HG03565 (cell line): ENCODE measurements around the gene CYP3A5.
A peak's percentile ranks its signal among the peaks of the same experiment; 100 is the strongest.

Source experiments
- ATAC-seq: cut with Tn5 transposase; IDR thresholded peaks from one replicate; pipeline ENCODE4 v1.9.1; 2021; ENCODE audit warnings: mild to moderate bottlenecking, moderate library complexity; ENCODE audit not compliant: unreplicated experiment

Gene CYP3A5

DNA sequence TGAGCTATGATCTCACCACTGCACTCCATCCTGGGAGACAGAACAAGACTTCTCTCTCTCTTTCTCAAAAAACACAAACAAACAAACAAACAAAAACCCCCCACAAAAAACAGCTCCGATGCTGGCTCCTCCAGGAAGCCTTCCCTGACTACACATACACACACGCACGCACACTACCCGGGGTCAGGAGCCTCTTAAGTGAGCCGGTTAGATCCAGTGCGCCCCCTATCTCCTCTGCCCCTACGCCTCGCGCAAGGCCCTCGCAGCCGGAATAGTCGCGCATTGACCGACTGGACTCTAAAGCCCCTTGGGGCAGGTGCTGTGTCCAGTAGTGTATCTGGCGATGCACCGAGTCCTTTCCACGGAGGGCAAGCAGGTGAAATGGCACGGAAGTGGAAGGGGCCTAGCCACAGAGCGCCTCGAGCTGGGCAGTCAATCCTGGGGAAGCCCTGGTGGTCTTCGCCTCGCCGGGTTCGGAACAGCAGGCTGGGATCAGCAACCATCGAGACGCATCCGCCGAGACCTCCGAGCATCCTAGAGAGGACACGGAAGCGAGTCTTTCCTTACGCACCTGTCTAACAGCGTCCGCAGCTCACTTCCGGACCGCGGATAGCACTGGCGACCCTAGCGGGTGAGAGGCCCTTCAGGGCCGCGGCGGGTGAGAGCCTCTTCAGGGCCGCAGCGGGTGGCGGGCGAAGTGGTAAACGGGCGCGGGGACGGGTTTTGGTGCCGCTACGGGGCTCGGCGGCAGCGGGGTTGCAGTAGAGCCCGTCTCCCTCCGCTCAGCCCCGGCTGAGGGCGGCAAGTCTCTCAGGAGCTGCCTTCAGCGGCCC, 63.2 kb downstream of the CYP3A5 start, which contains the start of gene ZSCAN25:
Gene ZSCAN25, plus strand, starts transcription at position 588 of the 833 bp plus-strand sequence. CDS start 2,661 bp downstream, outside the sequence.
- ATAC-seq: peak; percentile 84

DNA sequence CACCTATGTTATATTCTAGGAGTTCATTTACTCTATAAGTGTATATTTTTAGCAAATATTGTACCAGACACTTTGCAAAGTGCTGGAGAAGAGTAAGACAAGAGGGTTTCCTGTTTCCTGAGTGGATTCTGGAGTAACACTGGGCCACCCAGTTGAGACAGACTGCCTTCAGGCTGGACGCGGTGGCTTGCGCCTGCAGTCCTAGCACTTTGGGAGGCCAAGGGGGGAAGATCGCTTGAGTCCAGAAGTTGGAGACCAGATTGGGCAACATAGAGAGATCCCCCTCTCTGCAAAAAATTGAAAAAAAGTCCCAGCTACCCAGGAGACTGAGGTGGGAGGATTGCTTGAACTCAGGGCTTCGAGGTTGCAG, 63.8 kb downstream of the CYP3A5 start:
- no peak for ATAC-seq

DNA sequence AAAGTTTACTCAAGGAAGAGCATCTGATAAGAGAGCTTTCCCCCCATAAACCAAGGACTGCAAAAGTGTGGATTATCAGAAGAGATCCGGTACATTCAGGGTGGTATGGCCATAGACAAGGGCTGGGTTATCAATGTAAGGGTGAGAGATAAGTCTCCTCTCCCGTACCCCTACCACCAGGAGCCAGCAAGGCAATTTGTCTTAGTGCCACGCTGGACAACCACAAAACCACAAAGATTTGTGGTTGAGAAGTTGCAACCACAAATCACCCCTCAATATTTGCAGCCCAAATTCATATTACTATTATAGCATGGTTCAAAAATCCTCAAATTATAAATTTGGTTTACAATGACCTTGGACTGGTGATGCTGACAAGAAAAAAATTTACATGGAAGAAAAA, 65.3 kb downstream of the CYP3A5 start:
- ATAC-seq: no peak

DNA sequence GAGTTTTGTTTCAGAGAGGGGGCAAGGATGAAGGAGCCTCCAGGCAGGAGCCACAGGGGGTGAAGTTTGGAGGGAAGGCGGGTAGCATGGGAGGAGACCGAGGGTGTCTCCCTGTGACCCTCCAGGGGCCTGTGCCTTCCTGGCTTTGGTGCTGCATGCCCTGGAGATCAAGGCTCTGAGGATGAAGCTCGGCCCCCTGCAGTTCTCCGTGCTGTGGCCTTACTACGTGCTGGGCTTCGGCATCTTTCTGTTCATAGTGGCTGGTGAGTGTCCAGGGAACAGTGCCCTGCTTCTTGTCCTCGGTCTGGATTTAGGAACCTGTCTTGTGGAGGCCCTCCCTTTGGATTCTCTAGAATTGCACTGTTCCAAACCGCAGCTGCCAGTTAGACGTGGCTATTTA, 72.2 kb downstream of the CYP3A5 start:
- no peak for ATAC-seq

DNA sequence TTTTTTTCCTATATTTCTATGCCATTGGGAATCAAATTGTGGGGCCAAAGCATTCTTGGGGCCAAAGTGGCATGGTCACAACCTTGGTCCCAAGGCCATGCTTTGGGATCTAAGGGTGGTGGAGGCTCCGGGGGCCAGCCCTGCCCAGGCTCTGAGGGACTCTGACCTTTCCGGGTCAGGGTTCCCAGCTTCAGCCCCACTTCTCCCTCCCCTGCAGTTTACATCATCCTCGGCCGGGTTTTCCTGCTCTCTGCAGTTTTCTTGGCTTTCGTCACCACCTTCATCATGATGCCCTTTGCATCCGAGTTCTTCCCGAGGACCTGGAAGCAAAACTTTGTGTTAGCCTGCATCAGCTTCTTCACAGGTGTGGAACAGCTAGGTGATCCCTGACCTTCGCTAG, 73.3 kb downstream of the CYP3A5 start:
- no peak for ATAC-seq

DNA sequence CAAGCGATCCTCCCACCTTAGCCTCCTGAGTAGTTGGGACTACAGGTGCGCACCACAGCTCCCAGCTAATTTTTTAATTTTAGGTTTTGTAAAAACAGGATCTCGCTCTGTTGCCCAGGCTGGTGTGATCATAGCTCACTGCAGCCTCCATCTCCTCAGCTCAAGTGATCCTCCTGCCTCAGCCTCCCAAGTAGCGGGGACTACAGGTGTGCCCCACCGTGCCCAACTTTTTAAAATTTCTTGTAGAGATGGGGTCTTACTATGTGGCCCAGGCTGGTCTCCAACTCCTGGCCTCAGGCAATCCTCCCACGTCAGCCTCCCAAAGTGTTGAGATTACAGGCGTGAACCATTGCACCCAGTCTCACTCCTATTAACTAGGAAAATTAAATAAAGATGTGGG, 74.3 kb downstream of the CYP3A5 start:
- ATAC-seq: no peak

DNA sequence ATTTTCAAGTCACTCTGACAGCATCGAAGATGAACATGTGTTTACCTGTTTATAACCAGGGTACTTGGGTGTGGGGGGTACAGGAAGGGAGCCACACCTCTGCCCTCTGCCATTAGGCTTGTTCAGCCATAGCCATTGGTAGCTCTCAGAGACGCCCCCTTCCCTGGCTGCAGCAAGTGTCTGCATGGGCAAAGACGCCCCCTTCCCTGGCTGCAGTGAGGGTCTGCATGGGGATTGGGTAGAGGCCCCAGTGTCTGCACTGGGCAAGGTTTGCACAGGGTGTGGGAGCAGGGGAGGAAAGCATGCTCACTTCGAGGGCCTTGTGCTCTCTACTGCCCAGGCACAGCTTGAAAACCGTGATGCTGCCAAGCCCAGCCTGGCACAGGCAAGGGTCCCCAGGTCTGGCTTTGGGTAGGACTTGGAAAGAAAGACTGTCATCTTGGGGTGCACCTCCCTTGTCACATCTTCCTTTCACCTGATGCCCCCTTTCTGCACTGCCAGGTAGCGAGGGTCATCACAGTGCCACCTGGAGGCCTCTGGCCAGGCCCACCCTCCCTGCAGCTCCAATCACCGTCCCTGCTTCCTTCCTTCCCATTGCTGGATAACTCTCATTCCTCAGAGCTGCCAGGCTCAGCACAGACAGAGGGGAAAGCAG, 78.0 kb downstream of the CYP3A5 start:
- ATAC-seq: no peak

DNA sequence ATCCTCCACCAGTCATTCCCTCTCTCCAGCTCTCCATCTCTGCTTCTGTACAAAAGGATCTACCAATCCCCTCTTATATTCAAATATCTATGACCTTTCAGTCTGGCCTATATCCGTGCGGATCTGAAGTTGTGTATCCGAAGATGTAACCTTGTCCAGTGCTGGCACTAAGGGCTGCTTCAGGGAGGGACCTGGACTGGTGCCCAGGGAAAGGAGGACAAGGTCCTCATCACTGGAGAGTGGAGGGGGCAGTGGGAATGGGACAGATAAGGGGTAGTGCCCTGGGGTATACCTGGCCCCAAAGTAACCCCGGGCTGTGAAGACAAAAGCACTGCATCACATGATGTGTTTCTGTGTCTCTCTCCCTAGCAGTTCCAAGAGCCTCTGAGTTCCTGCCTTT, 80.0 kb downstream of the CYP3A5 start:
- no peak for ATAC-seq
